HL-60/S4 treated with retinoic acid at 250 ng/mL for 4 days and 3 days (cell line): ENCODE measurements around the gene PIGK.
"Not testable (repeated sequence)": the region's sequence is repeated elsewhere in the genome, so short reads cannot be mapped to it uniquely, and the experiment has no call there.

ENCODE experiments used
- in situ Hi-C: fragments of 300-500 bp; cut with MboI; formaldehyde crosslinking; loops from 2 replicates; pipeline ENCODE4 v1.7.0; 2022; ENCODE audit warnings: low sequenced_read_pairs

Gene PIGK

DNA sequence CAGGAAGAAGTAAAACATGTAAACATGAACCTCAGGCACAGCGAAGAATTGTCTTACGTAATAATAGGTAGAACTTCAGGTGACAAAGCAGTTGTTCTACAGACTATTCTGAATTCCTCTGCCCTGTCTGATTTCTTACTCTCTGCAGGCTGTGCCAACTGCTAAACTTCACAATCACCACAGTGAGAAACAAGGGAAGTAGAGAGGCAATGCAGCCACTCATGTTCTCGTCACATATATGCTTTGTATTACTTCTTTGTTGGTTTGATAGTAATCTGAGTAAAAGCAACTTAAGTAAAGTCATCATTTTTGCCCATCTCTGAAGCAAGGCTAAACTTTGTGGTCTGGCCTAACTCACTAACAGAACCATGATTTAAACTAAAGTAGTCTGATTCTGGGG is 21.9 kb downstream of the PIGK start:
- in situ Hi-C loops: no loop called here

DNA sequence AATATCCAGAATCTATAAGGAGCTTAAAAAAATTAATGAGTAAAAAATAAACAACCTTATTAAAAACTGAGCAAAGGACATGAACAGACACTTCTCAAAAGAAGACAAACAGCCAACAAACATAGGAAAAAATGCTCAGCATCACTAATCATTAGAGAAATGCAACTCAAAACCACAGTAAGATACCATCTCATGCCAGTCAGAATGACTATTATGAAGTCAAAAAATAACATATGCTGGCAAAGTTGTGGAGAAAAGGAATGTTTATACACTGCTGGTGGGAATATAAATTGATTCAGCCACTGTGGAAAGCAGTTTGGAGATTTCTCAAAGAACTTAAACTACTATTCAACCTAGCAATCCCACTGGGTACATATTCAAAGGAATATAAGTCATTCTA is 25.3 kb downstream of the PIGK start:
- in situ Hi-C loops: no loop called here

GRCh38 chr1:77188770-77189169 is 30.5 kb downstream of the PIGK start:
- in situ Hi-C loops: no loop called here

GRCh38 chr1:77186907-77187306 is 32.3 kb downstream of the PIGK start:
- in situ Hi-C loops: not testable (repeated sequence)

GRCh38 chr1:77182083-77182482 is 37.1 kb downstream of the PIGK start:
- in situ Hi-C loops: no loop called here

DNA sequence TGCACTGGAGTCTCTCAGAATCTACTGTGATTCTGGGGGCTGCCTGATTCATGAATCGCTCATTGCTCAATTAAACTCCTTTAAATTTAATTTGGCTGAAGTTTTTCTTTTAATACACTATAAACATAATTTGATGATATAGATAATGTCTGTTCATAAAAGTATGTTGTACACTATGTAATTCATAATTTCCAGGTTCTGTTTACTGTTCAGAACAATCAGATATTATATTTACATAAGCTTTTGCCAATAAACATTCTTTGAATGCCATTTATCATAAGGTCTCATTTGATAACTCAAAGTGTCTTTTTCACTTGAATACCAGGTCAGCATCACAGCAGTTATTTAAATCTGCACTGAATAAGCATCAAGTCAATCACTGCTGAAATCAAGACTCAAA is 39.6 kb downstream of the PIGK start:
- in situ Hi-C loops: no loop called here

- in situ Hi-C loops: no loop called here
Measured at GRCh38 chr1:77175230-77175844, 43.9 kb downstream of the PIGK start.

DNA sequence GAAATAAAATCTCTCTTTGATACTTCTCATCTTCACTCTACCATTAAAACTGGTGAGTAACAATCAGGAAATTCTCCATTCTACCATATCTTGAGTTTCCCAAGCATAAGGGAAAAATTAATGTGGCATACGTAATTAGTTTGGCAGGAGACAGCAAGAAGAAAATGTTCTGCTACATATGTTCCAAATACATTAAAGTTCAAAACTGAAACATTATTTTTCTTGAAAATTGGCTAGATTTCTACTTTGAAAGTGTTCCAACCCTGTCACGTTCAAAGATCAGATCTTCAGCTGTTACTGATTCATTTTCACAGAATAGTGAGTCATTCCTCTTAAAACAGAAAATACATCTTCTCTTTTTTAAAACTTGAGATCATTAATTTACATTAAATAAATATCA is 48.5 kb downstream of the PIGK start:
- in situ Hi-C loops: no loop called here

- in situ Hi-C loops: no loop called here
Measured at GRCh38 chr1:77168358-77168757, 50.9 kb downstream of the PIGK start.

- in situ Hi-C loops: no loop called here
Measured at GRCh38 chr1:77164434-77164944, 54.7 kb downstream of the PIGK start.

GRCh38 chr1:77159706-77160105 is 59.5 kb downstream of the PIGK start:
- in situ Hi-C loops: not testable (repeated sequence)

DNA sequence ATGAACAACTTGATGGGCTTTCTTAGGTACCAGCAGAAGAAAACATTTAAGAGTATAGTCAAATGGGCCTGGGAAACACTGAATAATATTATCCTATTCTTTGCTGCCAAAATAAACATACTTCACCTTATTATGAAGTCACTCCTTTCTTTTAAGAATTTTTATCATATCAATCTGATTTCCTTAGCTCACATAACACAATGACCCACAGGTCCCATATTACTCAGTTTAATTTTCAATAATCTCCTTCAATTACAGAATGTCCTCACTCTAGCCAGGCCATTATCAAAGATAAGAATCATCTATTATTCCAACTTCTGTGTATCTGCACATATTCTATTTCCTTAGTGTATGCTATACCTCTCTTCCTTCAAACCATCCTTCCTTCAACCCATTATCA is 63.0 kb downstream of the PIGK start:
- in situ Hi-C loops: no loop called here

DNA sequence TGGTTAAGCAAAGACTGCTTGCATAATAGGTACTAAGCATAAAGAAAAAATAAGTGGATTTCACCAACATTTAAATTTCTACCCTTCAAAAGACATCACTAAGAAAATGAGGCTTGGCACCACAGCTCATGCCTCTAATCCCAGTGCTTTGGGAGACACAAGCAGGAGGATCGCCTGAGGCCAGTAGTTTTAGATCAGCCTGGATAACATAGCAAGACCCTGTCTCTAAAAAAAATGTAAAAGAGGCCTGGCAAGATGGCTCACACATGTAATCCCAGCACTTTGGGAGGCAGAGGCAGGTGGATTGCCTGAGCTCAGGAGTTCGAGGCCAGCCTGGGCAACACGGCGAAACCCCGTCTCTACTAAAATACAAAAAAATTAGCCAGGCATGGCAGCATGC is 73.0 kb downstream of the PIGK start:
- in situ Hi-C loops: loop anchor here (10.0 to 25.0 kb wide), 3 partner anchors 389 to 984 kb away; no protein-coding TSS in a partner anchor

- in situ Hi-C loops: loop anchor here (10.0 to 25.0 kb wide), 3 partner anchors 391 to 981 kb away; no protein-coding TSS in a partner anchor
Measured at GRCh38 chr1:77143529-77144121, 75.6 kb downstream of the PIGK start.

DNA sequence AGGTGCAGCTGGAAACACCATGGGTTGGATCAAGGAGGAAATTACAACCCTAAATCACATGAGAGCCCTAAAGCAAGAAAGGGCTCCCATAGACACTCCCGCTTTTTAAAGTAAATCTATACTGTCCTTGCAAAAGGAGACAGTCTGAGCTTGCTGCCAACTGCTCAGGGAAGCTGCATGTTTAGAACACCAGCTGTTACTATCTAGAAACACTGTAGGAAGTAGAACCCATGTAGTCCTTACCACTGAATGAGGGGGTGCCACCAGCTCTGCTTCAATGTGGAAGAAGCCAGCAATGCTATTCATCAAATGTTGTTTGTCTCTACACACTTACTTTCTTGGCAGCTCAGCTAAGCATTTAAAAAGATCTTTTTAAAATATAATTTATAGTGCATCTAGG is 79.8 kb downstream of the PIGK start:
- in situ Hi-C loops: loop anchor here (25.0 kb wide), 2 partner anchors 973 to 977 kb away; no protein-coding TSS in a partner anchor

DNA sequence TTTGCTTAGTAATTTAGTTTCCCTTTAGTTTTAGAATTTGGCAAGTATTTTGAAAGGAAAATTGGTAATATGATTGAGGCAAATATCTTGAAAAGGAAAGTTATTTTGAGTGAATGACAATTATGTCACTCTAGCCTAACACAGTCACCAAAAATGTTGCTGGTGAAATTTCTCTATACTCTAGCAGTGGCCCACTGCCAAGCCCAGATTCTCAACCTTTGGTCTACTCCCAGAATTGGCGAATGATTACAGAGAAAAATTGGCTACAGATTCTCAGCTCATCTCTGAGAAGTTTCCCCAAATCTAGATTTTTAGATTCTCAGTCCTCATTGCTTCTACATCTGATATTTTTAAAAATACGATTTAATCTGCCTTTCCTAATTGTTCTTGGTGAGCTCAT is 84.9 kb downstream of the PIGK start:
- in situ Hi-C loops: loop anchor here (25.0 kb wide), 2 partner anchors 972 to 978 kb away; no protein-coding TSS in a partner anchor

GRCh38 chr1:77133731-77134358 is 85.4 kb downstream of the PIGK start:
- in situ Hi-C loops: loop anchor here (25.0 kb wide), 2 partner anchors 972 to 978 kb away; no protein-coding TSS in a partner anchor

DNA sequence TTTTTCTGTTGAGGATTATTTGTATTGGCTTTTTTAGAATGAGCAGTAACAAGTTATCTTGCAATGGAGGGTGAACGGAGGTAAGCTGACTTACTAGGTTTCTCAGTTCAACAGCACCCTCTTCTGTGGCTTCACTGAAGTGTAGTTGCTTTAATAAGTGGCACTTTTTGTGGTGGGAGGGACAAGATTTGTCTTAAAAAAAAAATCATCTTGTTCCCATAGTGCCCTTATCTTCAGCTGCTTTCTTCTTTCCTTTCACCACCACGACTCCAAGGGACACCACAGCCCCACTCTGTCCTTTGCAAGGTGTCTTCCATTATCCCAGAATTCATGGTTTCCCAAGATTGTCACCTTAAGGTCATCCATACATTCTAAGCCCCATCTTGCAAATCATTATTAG is 92.9 kb downstream of the PIGK start:
- in situ Hi-C loops: loop anchor here (25.0 kb wide), 2 partner anchors 964 to 986 kb away; no protein-coding TSS in a partner anchor

GRCh38 chr1:77121503-77121902 is 97.7 kb downstream of the PIGK start:
- in situ Hi-C loops: no loop called here

DNA sequence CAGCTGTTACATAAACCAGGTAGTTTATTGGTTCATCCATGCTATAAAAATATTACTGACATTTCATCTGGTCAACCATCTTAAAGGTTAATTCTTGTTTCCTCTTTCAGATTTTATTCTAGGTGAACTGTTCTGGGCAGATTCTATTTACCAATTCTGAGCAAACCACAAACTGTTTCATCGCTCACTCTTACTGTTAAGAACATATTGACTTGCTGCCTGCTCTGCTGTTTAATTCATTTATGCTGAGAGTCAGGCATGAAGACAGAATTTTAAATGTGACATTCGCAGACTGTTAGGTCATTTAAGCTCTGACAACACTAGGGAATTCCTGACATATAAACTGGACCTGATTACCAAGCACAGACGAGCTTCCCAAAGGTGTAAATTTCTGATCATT is 98.3 kb downstream of the PIGK start:
- in situ Hi-C loops: no loop called here

DNA sequence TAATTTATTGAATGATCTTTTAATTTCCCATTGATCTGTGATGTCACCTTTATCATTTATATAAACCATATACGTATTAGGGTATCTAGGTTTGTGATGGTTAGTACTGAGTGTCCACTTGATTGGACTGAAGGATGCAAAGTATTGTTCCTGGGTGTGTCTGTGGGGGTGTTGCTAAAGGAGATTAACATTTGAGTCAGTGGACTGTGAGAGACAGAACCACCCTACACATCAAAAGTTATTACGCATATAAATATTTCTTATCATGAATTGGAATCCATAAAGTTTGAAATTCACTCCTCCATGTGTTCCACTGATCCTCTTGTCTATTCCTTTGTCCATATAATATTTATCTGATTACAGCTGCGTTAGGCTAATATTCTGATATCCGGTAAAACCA is 100.5 kb downstream of the PIGK start:
- in situ Hi-C loops: no loop called here

DNA sequence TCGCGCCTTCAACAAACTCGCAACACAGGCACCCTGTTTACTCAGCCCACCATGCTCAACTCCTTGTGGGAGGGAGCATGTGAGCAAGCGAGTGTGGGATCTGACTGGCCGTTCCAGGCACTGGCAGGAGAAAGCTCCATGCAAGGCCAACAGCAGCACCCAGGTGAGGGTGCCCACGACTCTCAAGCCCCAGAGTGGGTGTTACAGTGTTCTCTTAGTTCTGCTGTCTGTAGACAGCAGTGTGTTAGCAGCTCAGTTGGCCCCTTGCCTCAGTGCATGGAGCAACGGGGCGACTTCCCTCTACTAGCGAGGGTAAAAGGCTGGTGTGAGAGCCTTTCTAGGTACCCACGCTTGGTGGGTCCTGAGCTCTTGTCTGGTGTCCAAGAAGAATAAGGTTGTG is 114.6 kb downstream of the PIGK start:
- in situ Hi-C loops: no loop called here
